Fibroblast of villous mesenchyme (primary cell): Measurements from ENCODE around the gene SMC4. TPM values are rescaled to one million over a fixed set of nuclear protein-coding genes. Genes with fewer than 3 reads are reported as not detected.
A peak's percentile ranks its signal among the peaks of the same experiment; 100 is the strongest.

Experiments used
- DNase-seq: peaks from one replicate; pipeline ENCODE4 v3.0.0-alpha.2; 2010; ENCODE audit warnings: low read depth
- H3K4me3 ChIP-seq: 2 replicates; pipeline ENCODE4 v1.5.1; 2011; ENCODE audit warnings: low read depth, mild to moderate bottlenecking, low read length
- CTCF ChIP-seq: IDR thresholded peaks from 2 replicates; pipeline ENCODE4 v1.5.1; 2012; ENCODE audit warnings: low read depth, mild to moderate bottlenecking, low read length; ENCODE audit not compliant: insufficient read depth
- total RNA-seq: library from RNA; depleted of rRNA; stranded (reverse); fragments of >200 nt; gene quantifications from 2 replicates; pipeline ENCODE4 v1.2.3, GENCODE V29; 2012

The SMC4 gene
- total RNA-seq, 1 donor, result 88.5 TPM

GRCh38 chr3:160413613-160414248 is 14.3 kb downstream of the SMC4 start:
- DNase-seq, result peak; percentile 87
- TF ChIP-seq CTCF, result peak; percentile 81
- no peak overlapping the region for H3K4me3 ChIP-seq

DNA sequence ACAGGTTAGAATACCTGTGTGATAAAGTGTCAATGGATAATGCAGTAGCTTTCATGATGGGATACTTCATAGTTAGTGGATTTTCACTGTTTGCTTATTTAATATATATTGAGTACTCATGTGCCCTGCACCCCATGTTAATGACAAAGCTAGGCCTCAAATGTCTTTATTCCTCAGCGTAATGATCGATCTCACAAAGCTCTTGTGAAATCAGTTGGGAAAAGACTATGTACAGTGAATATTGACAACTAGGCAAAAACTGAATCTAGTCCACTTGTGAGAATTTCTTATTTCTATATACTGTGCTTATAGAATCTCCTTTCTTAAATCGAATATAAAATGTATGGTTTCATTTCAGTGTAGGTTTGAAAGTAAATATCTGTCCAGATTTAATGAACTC is 17.9 kb downstream of the SMC4 start:
- no peak for DNase-seq
- TF ChIP-seq CTCF, result no peak
- no peak overlapping the region for H3K4me3 ChIP-seq

DNA sequence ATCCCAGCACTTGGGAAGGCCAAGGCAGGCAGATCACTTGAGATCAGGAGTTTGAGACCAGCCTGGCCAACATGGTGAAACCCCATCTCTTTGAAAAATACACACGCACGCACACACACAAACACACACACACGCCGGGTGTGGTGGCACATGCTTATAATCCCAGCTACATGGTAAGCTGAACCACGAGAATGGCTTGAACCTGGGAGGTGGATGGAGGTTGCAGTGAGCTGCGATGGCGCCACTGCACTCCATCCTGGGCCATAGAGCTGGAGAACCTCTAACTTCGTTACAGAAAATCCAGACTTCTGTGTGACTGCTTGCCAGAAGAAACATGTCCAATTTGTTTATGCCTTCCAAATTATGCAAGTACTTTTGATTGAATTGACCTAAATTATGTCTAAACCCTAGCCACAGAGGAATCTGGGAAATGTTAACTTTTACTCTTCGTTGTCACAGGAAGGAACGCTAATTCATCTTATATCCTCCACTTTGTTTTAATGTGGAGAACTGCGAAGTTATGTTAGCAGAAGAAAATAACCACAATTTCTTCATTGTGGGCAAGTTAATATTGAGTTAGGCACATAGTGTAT is 28.5 kb downstream of the SMC4 start:
- TF ChIP-seq CTCF, result no peak
- H3K4me3 ChIP-seq, result no peak overlapping the region
- DNase-seq, result no peak

DNA sequence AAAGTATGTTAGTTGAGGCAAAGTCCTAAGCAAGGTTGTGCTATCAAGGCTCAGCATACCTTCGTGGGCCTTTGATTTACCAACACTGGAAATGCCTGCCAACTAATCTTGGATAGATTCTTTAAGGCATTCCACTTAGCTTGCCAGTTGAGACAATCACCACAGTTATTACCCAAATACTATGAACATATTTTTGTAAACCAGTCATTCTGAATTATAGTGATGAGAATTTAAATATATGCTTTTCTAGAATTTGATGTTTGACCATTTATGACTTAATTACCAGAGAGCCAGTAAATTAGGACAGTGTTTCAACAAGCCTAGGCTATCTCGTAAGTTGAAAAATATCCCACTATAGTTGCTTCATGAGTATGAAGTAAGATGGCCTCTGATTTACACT is 34.6 kb downstream of the SMC4 start:
- DNase-seq, result no peak
- H3K4me3 ChIP-seq, result no peak overlapping the region
- TF ChIP-seq CTCF, result no peak

- DNase-seq, result no peak
- no peak overlapping the region for H3K4me3 ChIP-seq
- TF ChIP-seq CTCF, result no peak
Observed at GRCh38 chr3:160435095-160435494, 35.6 kb downstream of the SMC4 start.

DNA sequence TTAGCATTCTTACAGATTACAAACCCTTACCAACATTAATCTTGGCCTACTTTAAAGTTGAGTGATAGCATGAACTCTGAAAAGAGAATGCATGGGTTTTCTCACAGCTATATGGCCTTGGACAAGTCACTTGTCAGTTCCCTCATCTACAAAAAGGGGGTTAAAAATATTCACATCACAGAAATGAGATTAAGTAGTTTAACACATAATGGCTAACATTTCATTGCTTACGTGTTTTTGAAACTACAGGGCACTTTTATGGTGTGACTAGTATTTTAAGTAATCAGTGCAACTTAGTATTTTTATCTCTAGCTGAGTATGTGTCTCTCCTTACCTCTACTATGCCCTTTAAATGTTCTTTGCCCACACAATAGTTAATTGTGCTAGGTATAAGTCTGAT is 36.3 kb downstream of the SMC4 start:
- no peak overlapping the region for H3K4me3 ChIP-seq
- DNase-seq, result no peak
- no peak for TF ChIP-seq CTCF

- TF ChIP-seq CTCF, result no peak
- no peak for DNase-seq
- H3K4me3 ChIP-seq, result no peak overlapping the region
Observed at GRCh38 chr3:160437083-160437455, 37.6 kb downstream of the SMC4 start.
